Nucleus accumbens (tissue), 56 donors: ENCODE results near the gene MRS2.
"Not testable (repeated sequence)": the region's sequence is repeated elsewhere in the genome, so short reads cannot be mapped to it uniquely, and the experiment has no call there.

Source experiments
- DNase-seq, 56 donors: peaks; one replicate each; lab custom pipeline; 2025; lab: John Stamatoyannopoulos, UW

MRS2 gene

GRCh38 chr6:24385536-24386269 lies 17.0 kb upstream of the MRS2 start:
- no peak for DNase-seq

GRCh38 chr6:24387818-24388217 lies 14.9 kb upstream of the MRS2 start:
- DNase-seq: no peak

DNA sequence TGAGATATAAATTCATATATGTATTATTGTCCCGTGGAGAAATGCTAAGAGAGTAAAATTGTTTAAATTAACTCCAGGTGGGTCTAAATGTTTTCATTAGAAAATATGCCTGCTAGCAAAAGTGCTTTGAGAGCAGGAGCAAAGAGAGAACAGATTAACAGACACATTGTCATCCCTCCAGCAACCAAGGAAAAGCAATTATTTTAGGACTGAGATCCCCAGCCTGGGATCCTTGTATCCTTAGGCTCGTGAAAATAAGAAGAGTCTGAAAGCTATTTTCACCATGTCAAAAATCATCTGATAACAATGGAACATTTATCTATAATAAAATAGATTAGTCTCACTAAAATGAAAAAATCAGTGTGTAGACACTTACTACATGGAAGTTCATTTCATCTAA lies 11.5 kb upstream of the MRS2 start:
- no peak for DNase-seq

- no peak for DNase-seq
Observed at GRCh38 chr6:24391756-24392405, 10.9 kb upstream of the MRS2 start.

DNA sequence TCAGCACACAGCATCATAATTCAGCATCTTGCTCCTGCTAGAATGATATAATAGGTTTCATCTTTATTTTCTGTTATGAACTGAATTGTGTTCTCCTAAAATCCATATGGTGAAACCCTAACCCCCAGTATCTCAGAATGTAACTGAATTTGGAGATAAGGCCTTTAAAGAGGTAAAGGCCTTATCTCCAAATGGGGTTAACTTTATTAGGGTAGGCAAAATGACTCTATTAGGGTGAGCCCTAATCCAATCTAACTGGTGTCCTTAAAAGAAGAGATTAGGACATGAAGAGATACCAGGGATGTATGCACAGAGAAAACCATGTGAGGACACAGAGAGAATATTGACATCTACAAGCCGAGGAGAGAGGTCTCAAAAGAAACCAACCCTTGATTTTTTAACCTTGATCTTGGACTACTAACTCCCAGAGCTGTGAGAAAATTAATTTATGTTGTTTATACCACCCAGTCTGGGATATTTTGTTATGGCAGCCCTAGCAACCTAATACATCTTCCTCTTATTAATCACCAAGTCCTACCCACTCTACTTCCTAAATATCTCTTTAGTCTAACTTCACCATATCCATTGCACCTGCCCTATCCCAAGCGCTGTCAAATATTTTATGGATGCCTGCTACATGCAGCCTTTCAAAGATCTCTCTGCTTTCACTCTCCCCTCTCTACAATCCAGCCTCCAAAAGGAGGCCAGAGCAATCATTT lies 8.5 kb upstream of the MRS2 start:
- DNase-seq: no peak

- no peak for DNase-seq
Observed at GRCh38 chr6:24394780-24395437, 7.8 kb upstream of the MRS2 start.

- no peak for DNase-seq
Observed at GRCh38 chr6:24396824-24397223, 5.9 kb upstream of the MRS2 start.

- no peak for DNase-seq
Observed at GRCh38 chr6:24397631-24398030, 5.1 kb upstream of the MRS2 start.

DNA sequence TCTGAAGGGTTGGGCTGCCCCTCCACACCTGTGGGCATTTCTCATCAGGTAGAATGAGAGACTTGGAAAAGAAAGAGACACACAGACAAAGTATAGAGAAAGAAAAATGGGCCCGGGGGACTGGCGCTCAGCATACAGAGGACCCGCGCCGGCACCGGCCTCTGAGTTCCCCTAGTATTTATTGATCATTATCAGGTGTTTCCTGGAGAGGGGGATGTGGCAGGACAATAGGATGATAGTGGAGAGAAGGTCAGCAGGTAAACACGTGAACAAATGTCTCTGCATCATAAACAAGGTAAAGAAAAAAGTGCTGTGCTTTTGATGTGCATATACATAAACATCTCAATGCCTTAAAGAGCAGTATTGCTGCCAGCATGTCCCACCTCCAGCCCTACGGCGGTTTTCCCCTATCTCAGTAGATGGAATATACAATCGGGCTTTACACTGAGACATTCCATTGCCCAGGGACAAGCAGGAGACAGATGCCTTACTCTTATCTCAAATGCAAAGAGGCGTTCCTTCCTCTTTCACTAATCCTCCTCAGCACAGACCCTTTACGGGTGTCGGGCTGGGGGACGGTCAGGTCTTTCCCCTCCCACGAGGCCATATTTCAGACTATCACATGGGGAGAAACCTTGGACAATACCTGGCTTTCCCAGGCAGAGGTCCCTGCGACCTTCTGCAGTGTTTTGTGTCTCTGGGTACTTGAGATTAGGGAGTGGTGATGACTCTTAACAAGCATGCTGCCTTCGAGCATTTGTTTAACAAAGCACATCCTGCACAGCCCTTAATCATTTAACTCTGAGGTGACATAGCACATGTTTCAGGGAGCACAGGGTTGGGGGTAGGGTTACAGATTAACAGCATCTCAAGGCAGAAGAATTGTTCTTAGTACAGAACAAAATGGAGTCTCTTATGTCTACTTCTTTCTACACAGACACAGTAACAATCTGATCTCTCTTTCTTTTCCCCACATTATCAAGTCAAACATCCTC lies 2.4 kb upstream of the MRS2 start:
- DNase-seq: not testable (repeated sequence)

- no peak for DNase-seq
Observed at GRCh38 chr6:24401458-24401857, 1.3 kb upstream of the MRS2 start.

- DNase-seq: no peak
Observed at GRCh38 chr6:24403501-24403824, 727 bp downstream of the MRS2 start.

DNA sequence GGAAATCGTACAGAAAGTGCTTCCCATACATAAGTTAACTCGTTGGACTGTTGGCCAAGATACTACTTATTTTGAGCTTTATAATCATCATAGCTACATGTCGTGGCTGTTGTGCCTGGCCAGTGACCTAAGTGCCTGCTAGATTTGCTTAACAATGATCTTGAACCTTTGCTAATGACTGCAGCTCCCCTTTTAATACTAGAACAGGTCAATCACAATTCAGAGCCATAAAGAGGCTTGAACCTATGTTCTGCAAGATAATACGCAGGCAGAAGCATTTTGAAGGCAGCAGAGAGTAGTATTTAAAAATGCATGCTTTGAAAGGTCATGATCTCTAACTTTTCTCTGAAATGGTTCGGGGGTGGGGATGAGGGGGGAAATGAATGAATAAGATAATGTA lies 2.5 kb downstream of the MRS2 start:
- no peak for DNase-seq

GRCh38 chr6:24408719-24409410 lies 6.1 kb downstream of the MRS2 start:
- DNase-seq: no peak

DNA sequence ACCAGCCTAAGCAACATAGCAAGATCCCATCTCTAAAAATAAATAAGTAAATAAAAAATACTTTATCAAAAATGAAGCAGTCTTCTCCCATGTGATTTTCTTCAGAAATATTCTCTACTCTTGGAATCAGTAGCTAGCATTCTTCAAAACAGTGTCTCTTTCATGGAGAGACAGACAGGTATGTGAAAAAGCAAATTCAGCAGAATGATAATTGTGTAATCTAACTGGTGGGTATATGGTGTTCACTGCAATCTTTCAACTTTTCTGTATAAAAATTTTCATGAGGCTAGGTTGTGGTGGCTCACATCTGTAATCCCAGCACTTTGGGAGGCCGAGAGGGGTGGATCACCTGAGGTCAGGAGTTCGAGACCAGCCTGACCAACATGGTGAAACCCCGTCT lies 7.9 kb downstream of the MRS2 start:
- DNase-seq: no peak

GRCh38 chr6:24412294-24412693 lies 9.6 kb downstream of the MRS2 start:
- no peak for DNase-seq

GRCh38 chr6:24414531-24414930 lies 11.8 kb downstream of the MRS2 start:
- not testable (repeated sequence) for DNase-seq

DNA sequence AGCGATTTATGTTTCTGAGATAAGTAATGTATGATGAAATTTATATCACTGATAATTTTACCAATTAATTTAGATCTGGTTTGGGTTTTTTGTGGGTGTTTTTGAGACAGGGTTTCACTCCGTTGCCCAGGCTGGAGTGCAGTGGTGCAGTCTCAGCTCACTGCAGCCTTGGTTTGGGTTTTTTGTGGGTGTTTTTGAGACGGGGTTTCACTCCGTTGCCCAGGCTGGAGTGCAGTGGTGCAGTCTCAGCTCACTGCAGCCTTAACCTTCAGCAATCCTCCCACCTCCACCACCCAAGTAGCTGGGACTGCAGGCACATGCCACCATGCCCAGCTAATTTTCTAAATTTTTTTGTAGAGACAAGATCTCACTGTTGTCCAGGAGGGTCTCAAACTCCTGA lies 13.0 kb downstream of the MRS2 start:
- DNase-seq: no peak

DNA sequence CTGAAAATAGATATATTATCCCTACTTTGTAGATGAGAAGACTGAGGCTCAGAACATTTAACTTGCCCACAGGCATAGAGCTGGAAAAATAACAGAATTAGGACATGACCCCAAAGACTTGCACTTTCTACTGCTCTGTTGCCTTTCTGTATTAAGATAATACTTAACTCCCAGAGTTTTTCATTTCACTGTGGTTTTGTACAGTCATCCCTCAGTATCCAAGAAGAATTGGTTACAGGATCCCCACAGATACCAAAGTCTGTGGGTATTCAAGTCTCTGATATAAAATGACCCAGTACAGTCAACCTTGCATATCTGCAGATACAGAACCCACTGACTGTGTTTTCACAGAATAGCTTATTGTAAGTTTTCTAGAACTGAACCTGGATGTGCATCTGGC lies 16.8 kb downstream of the MRS2 start:
- no peak for DNase-seq

DNA sequence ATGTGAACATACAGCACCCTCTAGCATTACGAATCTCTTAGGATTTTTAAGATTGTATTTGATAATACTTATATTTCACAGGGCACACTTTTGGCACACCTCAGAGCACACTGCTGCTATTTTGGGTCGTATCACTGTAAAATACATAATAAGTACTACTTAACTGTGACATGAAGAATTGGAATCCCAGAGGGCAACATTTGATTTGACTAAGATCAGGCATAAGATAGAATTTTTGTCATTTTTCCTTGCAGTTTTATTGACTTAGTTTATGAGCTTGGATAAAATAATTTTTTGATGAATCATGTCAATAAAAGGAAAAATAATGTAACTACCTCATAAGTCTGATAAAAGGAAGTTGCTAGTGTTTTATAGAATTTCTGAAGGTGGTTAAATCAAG lies 22.4 kb downstream of the MRS2 start:
- no peak for DNase-seq
